GM12874 (cell line): ENCODE results near the gene MARCHF3.

Experiments used
- TF ChIP-seq, protein P1 (sequence below): IDR thresholded peaks from 2 replicates; pipeline ENCODE4 v1.5.1; 2011; ENCODE audit warnings: low read depth, mild to moderate bottlenecking, control low read depth, low read length, moderate library complexity; ENCODE audit not compliant: insufficient read depth

MARCHF3 gene

DNA sequence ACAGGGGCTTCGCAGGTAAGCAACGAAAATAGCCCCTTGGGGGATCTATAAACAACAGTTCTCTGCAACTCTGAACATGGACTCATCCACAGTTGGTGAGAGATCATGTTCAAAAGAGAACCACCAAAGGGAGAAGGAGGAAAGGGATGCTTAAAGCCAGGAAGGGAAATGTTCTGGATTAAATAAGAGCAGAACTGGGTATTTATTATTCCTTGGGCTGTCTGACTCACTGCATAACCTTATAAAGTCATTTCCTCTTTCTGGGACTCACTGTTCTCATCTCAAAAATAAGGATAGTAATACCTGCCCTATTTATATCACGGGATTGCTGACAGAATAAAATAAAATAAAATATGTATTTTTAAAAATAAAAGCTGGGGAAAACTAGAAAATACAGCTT lies 11.2 kb upstream of the MARCHF3 start:
- TF ChIP-seq, protein P1, sequence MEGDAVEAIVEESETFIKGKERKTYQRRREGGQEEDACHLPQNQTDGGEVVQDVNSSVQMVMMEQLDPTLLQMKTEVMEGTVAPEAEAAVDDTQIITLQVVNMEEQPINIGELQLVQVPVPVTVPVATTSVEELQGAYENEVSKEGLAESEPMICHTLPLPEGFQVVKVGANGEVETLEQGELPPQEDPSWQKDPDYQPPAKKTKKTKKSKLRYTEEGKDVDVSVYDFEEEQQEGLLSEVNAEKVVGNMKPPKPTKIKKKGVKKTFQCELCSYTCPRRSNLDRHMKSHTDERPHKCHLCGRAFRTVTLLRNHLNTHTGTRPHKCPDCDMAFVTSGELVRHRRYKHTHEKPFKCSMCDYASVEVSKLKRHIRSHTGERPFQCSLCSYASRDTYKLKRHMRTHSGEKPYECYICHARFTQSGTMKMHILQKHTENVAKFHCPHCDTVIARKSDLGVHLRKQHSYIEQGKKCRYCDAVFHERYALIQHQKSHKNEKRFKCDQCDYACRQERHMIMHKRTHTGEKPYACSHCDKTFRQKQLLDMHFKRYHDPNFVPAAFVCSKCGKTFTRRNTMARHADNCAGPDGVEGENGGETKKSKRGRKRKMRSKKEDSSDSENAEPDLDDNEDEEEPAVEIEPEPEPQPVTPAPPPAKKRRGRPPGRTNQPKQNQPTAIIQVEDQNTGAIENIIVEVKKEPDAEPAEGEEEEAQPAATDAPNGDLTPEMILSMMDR = no peak

DNA sequence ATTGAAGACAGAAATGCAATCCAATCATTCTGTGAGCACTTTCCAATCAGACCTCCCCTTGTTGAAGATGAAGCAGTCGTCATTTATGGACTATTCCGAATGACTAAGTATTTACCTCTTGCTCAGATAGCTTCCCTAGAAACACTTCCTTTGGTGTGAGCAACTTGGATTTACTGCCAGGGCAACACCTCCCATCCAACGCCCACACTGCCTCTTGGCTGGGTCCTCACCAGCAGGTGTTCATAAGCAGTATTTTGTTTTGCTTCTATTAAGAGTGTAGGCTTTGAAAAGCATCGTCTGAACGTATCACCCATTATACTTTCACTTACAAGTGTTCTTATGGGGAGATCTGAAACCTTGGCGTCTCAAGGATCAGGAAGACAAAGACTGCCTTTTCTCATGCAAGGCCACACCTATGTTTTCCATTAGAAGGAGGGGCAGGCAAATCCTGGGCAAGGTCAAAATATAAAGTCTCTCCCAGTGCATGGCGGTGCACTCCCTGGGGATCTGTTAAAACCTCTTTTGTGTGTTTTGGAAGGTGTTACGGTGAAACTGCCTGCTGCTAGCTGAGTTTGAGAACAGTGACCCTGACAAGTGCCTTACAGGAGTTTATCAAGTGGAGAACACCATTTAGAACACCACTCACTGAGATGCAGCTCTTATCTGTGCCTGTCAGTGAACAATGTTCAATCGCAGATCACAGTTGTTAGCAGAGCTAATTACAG lies 10.6 kb upstream of the MARCHF3 start:
- TF ChIP-seq, protein P1 = no peak

DNA sequence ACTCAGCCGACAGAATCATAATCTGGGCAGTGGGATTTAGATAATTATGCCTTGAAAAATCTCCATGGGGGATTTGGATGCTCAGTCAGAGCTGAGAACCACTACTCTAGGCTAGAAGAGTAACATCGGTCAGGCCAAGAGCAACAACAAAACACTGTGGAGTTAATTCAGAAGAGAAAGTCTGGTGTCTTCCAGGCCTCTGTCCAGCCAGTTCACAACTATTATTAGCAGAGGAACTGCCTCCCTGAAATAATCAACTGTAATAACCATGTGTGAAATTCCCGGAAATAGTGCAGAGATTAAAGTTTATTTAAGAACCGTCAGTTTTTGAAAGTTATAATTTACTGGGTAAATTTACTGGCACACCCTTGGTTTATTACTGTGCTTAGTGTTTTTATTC lies 8.2 kb upstream of the MARCHF3 start:
- TF ChIP-seq, protein P1 = no peak

DNA sequence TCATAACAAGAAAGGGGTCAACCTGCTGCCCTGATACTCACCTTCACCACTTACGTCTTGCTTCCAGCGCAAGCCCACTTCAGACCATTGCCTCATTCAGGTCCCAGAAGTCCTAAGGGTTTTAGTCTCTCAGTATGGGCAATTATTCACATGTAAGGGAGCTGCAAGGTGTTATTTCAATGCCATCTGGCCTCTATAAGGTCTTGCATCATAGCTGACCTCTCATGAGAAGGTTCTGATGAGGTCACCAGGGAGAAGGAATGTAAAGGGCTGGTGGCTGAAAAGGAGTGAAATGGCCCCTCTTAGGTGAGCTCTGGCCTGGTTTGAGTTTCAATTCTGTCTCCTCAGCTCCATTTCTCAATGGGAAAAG lies 1.5 kb upstream of the MARCHF3 start:
- TF ChIP-seq, protein P1 = no peak

DNA sequence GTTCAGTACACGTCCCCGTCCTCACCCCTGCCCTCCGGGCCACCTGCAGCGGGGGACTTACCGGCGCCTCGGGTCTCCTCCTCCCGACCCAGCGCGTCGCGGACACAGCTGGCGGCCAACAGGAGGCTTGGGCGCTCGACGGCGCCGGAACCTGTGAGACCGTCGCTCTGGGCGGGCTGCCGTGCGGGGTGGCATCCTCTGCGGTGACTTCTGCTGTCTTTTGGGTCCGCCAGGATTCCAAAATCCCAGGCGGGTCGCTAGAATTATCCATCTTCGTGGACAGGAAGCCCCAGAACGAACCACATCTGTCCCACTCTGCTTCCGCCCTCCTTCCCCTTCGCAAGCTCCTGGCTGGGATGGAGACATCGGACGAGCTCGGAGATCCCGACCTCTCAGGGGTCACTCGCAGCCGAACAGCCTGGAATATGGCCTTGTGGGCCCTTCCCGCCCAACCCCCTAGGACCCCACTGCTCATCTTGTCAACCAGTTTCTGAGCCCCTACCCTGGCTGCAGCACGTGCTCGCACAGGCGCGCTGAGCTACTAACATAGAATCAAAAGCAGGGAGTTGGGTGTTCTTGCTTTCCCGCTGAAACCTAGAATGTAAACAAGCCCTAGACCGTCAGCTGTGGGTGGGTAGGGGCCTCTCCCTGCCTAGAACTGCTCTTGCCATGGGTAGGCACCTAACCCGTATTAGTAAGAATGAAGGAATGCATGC lies 947 bp upstream of the MARCHF3 start:
- TF ChIP-seq, protein P1 = no peak

DNA sequence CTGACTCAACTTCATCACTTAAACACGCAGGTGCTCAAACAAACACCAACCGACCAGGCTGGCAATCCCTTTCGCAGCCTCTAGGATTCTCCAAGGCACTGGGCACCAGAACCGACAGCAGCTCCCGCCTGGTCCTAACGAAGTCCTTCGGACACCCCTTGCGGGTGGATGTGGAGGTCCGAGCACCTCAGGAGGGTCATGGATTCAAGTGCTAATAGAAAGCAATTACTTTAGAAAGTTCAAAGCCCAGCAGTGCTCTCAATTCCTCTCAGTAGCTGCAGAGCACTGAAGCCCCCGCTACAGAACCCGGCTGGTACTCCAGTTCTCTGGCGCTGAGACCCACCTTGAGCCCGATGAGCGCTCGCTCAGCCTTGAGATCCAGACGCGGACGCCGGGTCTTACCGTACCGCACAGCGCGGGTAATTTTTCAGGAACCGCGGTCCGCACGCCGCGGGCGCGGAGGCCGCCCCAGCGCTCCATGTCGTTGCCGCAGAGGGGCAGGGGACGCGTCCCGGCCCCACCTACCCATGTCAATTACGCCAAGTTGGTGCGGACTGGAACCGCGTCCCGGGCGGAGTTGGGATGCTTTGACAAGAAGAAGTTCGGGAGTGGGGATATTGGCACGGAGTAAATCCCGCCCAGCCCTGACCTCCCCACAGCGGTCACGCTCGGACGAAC lies 638 bp downstream of the MARCHF3 start:
- TF ChIP-seq, protein P1 = peak; percentile 40; the same call in 1 of the 2 replicates

DNA sequence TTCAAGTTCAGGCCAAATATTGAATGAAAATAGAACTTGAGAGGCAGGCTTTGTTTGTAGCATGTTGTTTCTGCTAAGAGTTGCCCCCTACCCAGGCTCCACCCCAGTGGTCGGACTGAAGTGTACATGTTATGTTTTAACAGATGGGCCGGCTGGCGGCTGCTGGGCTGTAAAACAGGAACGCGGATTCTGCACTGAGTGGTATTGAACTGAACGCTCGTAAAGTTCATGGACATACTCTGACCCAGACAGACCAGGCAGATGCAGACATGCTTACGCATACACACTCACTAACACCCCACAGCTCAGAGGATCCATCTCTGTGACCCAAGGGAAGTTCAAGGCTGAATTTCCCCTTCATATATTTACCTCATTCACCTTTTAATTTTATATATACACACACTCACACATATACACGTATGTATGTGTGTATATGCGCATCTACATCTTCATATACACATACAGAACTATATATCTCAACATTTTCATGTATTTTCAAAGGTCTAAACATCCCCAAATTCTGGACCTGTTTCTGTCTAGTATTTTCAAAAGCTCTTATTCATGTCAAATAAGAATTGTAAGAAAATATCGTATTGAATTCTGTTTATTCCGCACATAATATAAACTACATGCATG lies 1.4 kb downstream of the MARCHF3 start:
- TF ChIP-seq, protein P1 = peak; percentile 5; the same call in 1 of the 2 replicates
